IPS-NIHi11 (cell line): Measurements from ENCODE around the gene CAMTA1.

Source experiments
- DNase-seq: peaks from one replicate; pipeline ENCODE4 v3.0.0; 2012; ENCODE audit warnings: mixed read lengths, low spot score

CAMTA1 gene

DNA sequence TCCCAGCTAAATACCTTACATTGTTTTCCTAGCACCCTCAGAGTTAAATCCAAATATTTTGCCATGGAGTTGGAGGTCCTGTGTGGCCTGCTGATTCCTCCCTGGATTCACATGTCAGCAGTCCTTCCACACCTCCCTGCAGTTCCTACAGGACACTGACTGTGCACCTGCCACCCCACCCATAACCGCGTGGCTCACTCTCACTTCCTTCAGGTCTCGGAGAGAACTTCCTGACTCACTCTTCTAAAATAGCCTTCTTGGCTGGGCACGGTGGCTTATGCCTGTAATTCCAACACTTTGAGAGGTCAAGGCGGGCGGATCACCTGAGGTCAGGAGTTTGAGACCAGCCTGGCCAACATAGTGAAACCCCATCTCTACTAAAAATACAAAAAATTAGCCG is 8.4 kb upstream of the CAMTA1 start:
- DNase-seq = no peak

DNA sequence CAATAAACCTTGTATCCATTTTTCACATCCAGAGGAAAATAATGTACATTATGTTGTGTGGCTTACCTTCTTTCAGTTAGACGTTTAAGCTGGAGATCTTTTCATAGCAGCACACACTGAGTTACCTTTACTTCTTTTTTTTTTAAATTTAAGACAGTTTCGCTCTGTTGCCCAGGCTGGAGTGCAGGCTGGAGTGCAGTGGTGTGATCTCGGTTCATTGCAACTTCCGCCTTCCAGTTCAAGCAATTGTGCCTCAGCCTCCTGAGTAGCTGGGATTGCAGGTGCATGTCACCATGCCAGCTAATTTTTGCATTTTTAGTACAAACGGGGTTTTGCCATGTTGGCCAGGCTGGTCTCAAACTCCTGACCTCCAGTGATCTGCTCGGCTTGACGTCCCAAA is 7.4 kb upstream of the CAMTA1 start:
- DNase-seq = no peak

DNA sequence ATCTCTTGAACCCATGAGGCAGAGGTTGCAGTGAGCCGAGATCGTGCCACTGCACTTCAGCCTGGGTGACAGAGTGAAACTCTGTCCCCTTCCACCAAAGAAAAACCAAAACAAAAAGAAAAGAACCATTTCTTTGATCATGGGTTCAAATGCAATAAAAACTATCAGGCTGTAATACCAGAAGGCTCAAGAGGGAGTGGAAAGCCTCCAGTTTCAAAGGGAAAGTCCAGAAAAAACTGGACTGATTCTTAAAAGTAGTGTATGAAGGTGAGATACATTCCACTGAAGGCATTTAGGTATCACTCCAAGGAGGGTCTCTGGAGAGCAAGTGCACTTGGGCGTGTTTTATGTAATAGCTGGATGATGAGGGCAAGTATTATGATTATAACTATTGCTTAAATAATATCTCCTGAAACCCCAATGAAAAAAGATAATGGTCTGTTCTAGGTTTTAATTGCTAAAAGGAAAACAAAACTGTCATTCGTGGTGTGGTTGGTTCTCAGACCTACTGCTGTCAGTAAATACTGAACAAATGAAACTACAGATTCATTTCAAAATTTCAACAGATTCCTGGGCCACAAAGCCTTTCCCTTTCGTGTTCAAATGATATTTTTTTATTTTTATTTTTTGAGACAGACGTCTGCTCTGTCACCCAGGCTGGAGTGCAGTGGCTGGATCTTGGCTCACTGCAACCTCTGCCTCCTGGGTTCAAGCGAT is 6.0 kb upstream of the CAMTA1 start:
- DNase-seq = no peak

DNA sequence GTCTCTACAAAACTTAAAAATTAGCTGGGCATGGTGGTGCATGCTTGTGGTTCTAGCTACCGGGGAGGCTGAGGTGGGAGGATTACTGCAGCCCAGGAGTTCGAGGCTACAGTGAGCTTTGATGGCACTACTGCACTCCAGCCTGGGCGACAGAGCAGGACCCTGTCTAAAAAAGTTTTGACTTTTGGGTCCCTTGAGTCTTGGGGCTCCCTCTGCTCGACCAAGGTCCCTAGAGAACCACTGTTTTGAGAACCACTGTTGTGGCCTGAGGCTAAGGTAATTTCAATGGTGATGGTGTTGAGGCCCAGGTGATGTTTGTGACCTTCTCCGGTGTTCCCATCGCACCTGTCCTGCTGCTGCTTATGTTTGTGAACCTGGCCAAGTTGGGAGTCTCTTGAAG is 3.1 kb upstream of the CAMTA1 start:
- DNase-seq = no peak

DNA sequence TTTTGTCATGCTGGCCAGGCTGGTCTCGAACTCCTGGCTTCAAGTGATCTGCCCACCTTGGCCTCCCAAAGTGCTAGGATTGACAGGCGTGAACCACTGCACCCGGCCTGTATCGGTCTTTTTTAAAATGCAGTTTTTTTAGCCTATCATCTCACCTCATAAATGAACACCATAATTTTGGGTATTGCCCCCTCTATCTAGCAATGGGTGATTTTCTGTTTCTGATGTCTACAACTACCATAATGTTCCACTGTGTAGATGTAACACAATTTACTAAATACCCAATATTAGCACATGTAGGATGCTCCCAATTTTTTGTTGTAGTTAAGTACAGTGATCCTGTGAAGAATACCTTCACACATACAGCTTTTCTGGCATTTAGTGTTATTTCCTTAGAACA is 2.0 kb upstream of the CAMTA1 start:
- DNase-seq = no peak

DNA sequence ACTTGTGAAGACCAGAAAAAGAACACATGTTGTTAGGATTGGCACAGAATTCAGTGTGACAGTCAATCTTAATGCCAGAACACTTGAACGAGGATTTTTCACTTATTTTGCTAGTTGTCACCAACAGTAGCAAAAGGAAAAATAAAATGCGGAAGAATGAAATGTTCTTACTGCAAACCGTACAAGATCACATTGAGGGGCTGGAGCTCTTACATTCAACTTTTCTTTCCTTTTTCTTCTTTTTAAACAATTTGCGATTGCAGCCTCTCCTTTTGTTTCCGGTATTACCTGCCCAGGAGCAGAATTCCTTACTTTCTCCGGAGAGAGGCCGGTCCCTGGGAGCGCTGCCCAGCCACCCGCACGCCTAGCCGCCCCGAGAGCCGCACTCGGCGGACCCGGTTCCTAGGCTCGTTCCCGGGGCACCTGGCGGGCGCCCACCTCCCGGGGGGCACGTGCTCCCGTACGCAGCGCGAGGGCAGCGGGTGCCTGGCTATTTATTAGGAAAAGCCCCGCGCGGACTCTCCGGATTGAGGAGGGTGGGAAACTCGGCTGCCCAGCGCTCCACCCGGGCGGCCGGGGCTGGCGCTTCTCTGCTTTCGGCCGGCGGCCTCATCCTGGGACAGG is 1.2 kb upstream of the CAMTA1 start:
- DNase-seq = no peak

DNA sequence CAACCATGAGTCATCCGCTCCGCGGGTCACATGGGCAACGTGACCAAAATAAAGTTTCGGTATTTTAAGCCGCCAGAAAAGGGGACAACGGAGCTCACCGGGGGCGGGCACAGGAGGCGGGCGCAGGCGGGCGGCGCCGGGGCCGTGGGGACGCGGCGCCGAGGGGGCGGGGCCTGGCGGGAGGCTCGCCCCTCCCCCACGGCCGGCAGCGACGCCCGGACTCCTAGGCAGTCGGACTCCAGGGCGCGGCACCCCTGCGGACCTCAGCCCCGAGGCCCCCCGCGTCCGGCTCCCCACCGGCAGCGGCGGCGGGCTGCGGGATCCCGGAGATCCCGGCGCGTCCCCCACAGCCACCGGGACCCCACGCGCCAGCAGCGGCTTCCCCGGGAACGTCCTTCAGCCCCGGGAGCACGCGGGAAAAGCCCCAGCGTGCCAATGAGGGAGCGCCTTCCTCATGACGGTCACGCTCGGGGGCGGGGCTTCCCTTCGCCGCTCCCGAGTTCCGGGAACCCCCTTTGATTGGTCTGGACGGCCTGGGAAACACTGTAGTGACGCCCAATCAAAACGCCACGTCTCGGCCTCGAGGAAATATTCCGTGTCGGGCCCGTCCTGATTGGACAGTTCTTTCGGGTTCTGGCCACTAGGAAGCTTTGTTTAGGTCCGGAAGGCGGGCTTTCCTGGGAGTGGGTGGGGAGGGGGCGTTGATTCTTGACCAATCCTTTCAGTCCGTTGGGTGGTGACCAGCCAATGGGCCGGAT is 515 bp upstream of the CAMTA1 start:
- DNase-seq = peak; percentile 97

DNA sequence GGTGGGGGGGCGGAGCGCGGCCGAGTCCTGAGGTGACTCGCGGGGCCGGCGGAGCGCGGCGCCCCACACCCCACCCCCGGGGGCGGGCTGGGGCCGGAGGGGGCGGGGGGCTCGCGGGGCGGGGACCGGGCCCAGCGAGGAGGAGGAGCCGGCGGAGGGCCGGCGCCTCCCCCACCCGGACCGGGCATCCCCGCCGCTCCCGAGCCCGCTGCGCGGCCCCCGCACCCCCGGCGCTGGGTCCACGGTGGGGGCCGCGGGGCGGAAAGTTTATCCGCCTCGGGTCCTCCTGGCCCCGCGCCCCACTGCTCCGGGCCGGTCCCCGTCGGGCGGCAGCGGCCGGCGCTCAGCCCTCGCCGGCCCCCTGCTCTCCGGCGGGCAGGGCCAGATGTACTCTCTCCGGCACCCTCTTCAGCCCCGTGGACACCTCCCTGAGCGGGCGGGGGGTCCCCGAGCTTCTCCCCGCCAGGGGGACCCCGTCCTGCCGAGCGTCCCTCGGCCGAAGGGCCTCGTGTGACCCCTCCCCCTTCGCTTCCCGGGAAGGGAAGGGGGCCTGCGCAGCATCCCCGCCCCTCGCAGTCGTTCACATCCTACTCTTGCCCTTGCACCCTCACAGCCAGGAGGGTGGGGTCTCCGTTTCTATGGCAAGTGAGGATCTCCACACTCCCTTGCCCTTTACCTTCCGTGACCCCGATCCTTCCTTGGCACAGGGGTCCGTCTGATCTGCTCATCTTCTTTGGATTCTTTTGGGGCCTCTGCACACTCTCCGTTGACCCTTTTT is 663 bp downstream of the CAMTA1 start:
- peak; percentile 80 for DNase-seq

DNA sequence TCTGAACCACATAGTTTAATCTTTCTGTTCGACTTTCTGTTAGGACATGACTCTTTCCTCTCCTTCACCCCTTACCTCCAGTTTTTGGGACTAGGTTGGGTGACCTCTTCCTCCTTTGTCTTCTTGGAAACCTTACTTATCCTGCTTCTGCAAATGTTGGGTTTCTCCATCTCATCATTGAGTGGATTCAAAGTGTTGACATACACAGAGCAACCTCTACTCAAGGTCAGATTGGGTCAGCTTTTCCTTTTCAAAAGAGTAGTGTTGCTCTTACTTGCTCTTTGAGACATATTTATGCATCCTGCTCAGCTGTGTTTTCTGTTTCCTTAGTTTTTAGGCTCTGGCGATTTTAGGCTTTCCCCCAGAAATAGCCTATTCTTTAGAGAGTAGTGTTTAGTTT is 3.7 kb downstream of the CAMTA1 start:
- no peak for DNase-seq

DNA sequence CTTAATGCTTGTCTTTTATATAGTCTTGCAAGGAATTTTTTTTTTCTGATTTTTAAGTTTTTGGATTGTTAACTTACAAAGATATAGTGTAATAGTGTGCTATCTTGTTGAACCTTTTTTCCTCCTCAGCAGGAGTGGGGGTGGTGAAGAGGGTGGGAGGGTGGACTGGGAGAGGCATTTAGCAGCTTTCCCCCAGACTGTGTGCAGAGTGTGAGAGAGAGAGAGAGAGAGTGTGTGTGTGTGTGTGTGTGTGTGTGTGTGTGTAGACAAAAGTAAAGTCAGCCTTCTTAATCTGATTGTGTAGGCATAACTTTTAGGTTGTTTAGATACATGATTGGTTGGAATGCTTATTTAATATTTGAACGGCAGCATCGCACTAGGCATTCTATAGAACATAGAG is 4.9 kb downstream of the CAMTA1 start:
- no peak for DNase-seq

DNA sequence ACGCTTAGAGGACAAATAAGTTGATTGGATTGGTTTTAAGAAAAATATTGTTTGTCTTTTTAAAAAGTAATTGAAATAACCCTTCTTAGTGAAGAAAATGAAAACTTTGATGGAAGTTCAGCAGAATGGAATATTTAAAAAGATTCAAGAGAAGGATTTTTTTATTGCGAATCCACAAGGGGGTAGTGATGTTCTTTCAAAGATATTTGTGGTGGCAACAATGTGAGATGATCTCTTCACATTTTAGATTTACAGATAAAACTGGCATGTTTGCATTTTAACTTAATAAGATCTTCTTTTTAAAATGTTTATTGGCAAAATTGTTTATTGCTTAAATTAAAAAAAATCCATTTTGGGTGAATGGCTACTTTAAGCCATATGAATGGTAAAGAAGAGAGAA is 8.9 kb downstream of the CAMTA1 start:
- no peak for DNase-seq

DNA sequence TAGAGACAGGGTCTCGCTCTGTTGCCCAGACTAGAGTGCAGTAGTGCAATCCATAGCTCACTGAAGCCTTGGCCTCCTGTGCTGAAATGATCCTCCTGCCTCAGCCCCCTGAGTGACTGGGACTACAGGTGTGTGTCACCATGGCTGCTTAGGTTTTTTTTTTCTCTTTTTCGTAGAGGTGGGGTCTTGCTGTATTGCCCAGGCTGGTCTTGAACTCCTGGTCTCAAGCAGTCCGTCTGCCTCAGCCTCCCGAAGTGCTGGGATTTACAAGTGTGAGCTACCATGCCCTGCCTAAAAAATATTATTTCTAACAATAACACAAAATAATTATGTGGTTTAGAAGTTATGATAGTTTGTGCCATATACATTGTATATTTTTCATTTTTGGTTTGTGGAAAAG is 9.9 kb downstream of the CAMTA1 start:
- DNase-seq = no peak

DNA sequence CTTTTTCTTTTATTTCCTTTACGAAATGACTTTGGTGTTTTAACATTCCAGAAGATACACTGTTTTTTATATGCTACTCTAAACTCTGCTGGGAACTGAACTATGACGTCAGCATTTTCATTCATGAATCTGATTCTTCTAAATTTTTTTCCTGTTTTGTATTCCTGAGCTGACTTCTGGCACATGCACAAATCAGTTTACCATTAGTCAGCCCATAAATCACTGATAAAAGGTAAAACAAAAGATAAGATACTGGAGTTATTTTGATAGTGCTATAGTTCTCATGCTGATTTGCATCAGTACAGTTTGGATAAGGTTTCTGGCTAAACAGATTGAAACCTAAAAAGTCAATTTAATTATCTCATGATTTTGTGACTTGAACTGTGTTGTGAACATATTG is 10.4 kb downstream of the CAMTA1 start:
- no peak for DNase-seq

DNA sequence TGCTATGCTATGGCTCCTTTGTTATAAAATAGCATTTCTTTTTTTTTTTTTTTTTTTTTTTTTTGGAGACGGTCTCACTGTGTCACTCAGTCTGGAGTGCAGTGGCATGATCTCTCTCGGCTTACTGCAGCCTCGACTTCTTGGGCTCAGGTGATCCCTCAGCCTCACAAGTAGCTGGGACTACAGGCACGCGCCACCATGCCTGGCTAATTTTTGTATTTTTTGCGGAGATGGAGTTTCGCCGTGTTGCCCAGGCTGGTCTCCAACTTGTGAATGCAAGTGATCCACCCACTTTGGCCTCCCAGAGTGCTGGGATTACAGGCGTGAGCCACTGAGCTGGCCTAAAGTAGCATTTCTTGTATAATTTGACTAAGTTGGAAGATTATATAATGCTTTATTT is 10.8 kb downstream of the CAMTA1 start:
- no peak for DNase-seq

DNA sequence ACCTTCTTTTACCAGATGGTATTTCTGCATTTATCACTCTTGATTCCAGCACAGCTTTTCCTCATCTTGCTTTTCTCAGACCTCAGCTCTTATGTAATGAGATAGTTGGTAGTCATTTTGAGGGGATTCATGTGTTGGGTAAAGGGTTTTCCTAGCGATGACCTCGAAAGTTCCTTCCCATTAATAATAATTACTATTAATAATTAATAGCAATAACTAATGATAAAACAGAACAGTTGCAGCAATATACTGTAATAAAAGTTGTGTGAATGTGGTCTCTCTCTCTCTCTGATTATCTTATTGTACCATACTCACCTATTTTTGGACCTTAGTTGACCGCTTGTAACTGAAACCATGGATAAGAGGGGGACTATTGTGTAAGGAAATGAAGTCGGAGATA is 14.2 kb downstream of the CAMTA1 start:
- no peak for DNase-seq

DNA sequence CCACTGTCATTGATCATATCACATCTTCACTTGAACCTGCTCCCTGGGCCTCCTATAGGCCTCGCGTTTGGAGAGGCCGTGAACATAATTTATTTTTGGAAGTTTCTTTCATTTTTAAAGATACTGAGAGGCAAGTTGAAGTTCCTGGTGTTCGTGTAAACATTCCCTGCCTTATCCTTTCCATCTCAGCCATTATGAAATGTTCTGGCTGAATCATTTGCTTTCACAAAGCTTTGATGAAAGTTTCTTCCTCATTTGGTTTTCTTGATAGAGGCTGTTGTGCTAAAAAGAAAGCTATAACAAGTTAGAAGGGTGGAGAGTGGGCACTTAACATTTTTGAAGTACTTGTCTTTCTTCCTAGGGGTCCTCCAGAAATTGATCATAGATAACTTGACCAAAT is 15.5 kb downstream of the CAMTA1 start:
- DNase-seq = no peak

DNA sequence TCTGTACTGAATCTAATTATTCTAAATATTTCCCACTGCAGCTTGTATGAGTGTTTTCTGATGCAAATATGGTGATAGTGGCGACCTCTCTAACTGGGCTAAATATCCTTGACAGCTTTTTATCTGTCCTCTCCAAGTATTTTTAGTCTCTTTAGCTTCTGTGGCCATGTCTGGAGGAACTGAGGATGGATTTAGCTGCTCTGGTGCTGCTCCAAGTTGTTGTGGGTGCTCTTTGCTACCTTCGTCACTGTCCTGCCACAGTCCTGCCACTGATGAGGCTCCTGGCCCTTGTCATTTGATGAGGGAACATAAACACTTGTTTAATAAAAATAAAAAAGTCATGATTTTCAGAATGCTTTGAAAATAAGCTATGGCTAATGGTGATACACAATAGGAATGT is 15.9 kb downstream of the CAMTA1 start:
- no peak for DNase-seq

DNA sequence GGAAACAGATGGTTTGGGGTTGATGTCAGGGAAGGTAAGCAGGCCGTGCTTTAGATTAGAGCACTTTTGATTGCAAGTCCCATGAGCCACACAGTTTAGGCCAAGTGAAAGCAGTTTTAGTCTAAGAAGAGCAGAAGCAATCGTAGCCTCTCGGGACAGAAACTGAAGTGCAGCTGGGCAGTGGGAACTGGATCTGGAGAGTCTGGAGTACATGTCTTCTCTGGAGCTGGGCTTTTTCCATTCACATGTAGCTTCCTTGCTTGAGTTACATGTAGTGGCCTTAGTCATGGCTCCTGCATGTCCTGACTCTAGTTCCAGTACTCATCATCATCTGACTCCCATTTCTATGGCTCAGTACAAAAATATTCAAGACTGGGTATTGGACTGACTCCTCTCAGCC is 16.7 kb downstream of the CAMTA1 start:
- no peak for DNase-seq

DNA sequence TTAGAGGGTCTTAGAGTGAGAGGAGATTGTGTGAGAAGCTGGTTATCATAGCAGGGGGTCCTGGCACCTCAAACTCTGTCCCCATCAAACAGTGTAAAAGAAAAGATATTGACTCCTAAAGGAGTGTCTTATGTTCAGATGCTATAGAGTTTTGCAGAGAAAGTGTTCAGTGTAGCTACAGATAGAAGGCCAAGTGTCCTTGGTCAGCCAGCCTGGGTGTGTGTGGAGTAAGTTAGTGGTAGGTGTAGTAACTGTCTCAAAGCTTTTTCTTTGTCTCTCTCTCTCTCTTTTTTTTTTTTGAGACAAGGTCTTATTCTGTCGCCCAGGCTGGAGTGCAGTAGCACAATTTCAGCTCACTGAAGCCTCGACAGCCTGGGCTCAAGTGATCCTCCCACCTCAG is 17.2 kb downstream of the CAMTA1 start:
- no peak for DNase-seq

DNA sequence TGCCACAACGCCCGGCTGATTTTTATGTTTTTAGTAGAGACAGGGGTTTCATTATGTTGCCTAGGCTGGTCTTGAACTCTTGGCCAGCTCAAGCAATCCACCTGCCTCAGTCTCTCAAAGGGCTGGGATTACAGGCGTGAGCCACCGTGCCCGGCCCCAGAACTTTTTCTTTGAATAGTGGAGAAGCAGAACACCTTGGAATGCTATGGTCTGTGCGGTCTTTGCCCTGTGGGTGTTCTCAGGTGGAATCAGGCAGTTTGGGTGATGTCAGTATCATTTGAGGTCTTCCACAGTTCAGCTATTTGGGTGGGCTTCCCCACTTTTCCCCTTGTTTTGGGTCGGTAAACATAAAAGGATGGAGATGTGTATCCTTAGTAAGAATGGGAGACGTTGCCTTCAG is 17.6 kb downstream of the CAMTA1 start:
- DNase-seq = no peak

DNA sequence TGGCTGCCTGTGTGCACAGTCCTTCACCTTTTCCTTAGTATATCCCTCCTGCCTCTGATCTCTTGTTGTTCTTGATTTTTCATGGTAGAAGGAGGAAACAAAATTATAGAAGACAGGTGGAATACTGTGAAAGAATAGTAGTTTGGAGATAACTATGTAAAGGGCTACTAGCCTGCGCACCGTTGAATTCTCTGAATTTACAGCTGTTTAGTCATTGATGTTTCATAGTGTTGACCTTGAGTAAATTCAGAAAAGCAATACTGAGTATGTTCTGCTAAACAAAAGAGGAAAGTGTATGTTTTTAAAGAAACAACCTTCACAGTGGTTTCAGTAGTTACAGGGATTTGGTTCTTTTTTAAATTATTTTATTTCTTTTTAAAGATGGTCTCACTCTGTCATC is 18.1 kb downstream of the CAMTA1 start:
- DNase-seq = no peak

DNA sequence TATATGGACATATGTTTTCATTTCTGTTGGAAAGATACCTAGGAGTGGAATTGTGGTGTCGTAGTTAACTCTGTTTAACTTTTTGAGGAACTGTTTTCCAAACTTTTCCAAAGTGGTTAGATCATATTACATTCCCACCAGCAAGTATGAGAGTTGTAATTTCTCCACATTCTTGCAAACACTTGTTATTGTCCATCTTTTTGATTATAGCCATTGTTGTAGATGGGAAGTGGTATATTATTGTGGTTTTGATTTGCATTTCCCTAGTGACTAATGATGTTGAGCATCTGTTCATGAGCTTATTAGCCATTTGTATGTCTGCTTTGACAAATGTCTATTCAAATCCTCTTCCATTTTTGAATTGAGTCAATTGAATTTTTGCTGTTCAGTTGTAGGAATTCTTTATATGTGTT is 19.8 kb downstream of the CAMTA1 start:
- DNase-seq = no peak

DNA sequence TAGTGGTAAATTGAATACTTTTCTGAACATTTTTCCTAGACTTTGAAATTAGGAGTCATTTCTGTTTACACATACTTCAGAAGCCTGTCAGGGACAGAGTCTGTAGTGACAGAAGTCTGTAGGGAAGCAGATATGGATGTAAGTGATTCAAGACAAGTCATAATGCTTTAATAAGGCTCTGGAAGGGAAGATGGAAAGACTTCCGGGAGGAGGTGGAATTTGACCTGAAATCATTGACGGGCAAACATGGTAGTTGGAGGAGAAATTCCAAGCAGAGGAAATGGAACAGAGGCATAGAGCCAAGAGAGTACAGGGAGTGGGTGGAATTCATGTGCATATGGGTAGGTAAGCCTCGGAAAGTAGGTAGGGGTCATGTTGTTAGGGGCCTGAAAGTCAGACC is 22.5 kb downstream of the CAMTA1 start:
- no peak for DNase-seq
